PC-3 (cell line): ENCODE results near the gene ARVCF. TPM values are rescaled to one million over a fixed set of nuclear protein-coding genes. Genes with fewer than 3 reads are reported as not detected.

Experiments
- ATAC-seq: fragments of 200-7000 bp; cut with Tn5 transposase; 2 replicates; pipeline ENCODE4 v1.9.1; 2020; ENCODE audit warnings: mild to moderate bottlenecking, moderate library complexity
- BruUV-seq: library from RNA; stranded (reverse); fragments of 400-500 nt; replicated peaks from 2 replicates; lab custom pipeline; 2021; lab: Mats Ljungman, UMichigan
- CTCF ChIA-PET: fragments of 300-600 bp; sonication (Branson Sonifier 250); formaldehyde crosslinking; loops from one replicate; lab custom pipeline; 2022; ENCODE audit warnings: antibody characterized with exemption; lab: Charles Lee
- POLR2A ChIA-PET: fragments of 300-600 bp; sonication (Branson Sonifier 250); formaldehyde crosslinking; loops from one replicate; lab custom pipeline; 2022; ENCODE audit warnings: antibody characterized with exemption; ENCODE audit not compliant: unreplicated experiment; lab: Charles Lee
- DNase-seq: peaks from one replicate; pipeline ENCODE4 v3.0.0-alpha.2; 2015
- H2AFZ ChIP-seq: fragments of 300-600 bp; sonication (generic); 2 replicates; pipeline ENCODE4 v1.6.0; 2016; ENCODE audit warnings: antibody characterized with exemption, low read length
- H3F3A ChIP-seq: fragments of 300-600 bp; sonication (generic); one replicate; pipeline ENCODE4 v1.6.0; 2017; ENCODE audit warnings: antibody characterized with exemption, low read length, control low read depth, mild to moderate bottlenecking; ENCODE audit not compliant: unreplicated experiment
- H3K27ac ChIP-seq: fragments of 300-600 bp; sonication (generic); 2 replicates; pipeline ENCODE4 v1.5.1; 2016; ENCODE audit warnings: mild to moderate bottlenecking, low read length
- H3K27me3 ChIP-seq: fragments of 300-600 bp; sonication (generic); 2 replicates; pipeline ENCODE4 v1.6.1; 2016; ENCODE audit warnings: low read length, mixed read lengths
- H3K36me3 ChIP-seq: fragments of 300-600 bp; sonication (generic); 2 replicates; pipeline ENCODE4 v1.6.1; 2016; ENCODE audit warnings: low read depth, mixed run types, low read length, mixed read lengths
- H3K4me1 ChIP-seq: fragments of 300-600 bp; sonication (generic); 2 replicates; pipeline ENCODE4 v1.5.1; 2016; ENCODE audit warnings: low read length; ENCODE audit not compliant: insufficient read depth
- H3K4me2 ChIP-seq: fragments of 300-600 bp; sonication (generic); 2 replicates; pipeline ENCODE4 v1.6.0; 2016; ENCODE audit warnings: low read length
- H3K4me3 ChIP-seq: fragments of 300-600 bp; sonication (generic); 2 replicates; pipeline ENCODE4 v1.5.1; 2016; ENCODE audit warnings: mild to moderate bottlenecking, low read length, mixed read lengths
- H3K79me2 ChIP-seq: fragments of 300-600 bp; sonication (generic); 2 replicates; pipeline ENCODE4 v1.6.1; 2017; ENCODE audit warnings: low read length, mixed read lengths
- H3K9ac ChIP-seq: fragments of 300-600 bp; sonication (generic); 2 replicates; pipeline ENCODE4 v1.6.0; 2016; ENCODE audit warnings: mild to moderate bottlenecking, low read length
- H3K9me2 ChIP-seq: fragments of 300-600 bp; sonication (generic); replicated peaks from 2 replicates; pipeline ENCODE4 v1.6.1; 2016; ENCODE audit warnings: mixed run types, low read length, mixed read lengths
- H3K9me3 ChIP-seq: fragments of 300-600 bp; sonication (generic); 2 replicates; pipeline ENCODE4 v1.6.1; 2016; ENCODE audit warnings: low read length, mixed read lengths
- H4K20me1 ChIP-seq: fragments of 300-600 bp; sonication (generic); 2 replicates; pipeline ENCODE4 v1.6.1; 2016; ENCODE audit warnings: low read length, mixed read lengths
- EZH2 ChIP-seq: fragments of 300-600 bp; sonication (generic); IDR thresholded peaks from one replicate; pipeline ENCODE4 v1.6.1; 2017; ENCODE audit warnings: antibody characterized with exemption, mild to moderate bottlenecking, low read length; ENCODE audit not compliant: unreplicated experiment
- EZH2phosphoT487 ChIP-seq: fragments of 300-600 bp; sonication (generic); IDR thresholded peaks from 2 replicates; pipeline ENCODE4 v1.6.1; 2018; ENCODE audit warnings: mild to moderate bottlenecking, antibody characterized with exemption, low read length, borderline replicate concordance
- intact Hi-C: fragments of 100-400 bp; cut with micrococcal nuclease; formaldehyde crosslinking; loops from 2 replicates; pipeline ENCODE4 v1.9.0; 2023
- total RNA-seq: library from RNA; depleted of rRNA; stranded (reverse); fragments of >200 nt; gene quantifications from 2 replicates; pipeline ENCODE4 v1.2.3, GENCODE V29; 2014
- TF ChIP-seq, protein P1 (sequence below): fragments of 300-600 bp; sonication (generic); conservative IDR thresholded peaks from 2 replicates; pipeline ENCODE4 v1.5.1; 2017; ENCODE audit warnings: antibody characterized with exemption, low read depth, mild to moderate bottlenecking, low read length

ARVCF gene
- total RNA-seq, 1 experiment from 2014 or later: 20.0 TPM

- ATAC-seq (no peak), DNase-seq (no peak)
- CTCF ChIA-PET: no interaction called here
- Histone ChIP-seq H3K36me3 (no peaks in the 10 kb centered on the region), H3K9ac (no peak overlapping the region), H3K27ac (no peak overlapping the region), H3K27me3 (no peaks in the 10 kb centered on the region), H3K4me1 (peaks cover 13% of the 10 kb centered on the region), H3K4me3 (no peak overlapping the region), H3F3A (no peaks in the 10 kb centered on the region), H3K9me3 (no peaks in the 10 kb centered on the region), H3K4me2 (no peak overlapping the region), H3K9me2 (no peaks in the 10 kb centered on the region), H4K20me1 (no peaks in the 10 kb centered on the region), H3K79me2 (no peaks in the 10 kb centered on the region), H2AFZ (no peak overlapping the region)
- intact Hi-C loops: no loop called here
- TF ChIP-seq EZH2: no peak
- no peak for TF ChIP-seq EZH2phosphoT487
- TF ChIP-seq, protein P1, sequence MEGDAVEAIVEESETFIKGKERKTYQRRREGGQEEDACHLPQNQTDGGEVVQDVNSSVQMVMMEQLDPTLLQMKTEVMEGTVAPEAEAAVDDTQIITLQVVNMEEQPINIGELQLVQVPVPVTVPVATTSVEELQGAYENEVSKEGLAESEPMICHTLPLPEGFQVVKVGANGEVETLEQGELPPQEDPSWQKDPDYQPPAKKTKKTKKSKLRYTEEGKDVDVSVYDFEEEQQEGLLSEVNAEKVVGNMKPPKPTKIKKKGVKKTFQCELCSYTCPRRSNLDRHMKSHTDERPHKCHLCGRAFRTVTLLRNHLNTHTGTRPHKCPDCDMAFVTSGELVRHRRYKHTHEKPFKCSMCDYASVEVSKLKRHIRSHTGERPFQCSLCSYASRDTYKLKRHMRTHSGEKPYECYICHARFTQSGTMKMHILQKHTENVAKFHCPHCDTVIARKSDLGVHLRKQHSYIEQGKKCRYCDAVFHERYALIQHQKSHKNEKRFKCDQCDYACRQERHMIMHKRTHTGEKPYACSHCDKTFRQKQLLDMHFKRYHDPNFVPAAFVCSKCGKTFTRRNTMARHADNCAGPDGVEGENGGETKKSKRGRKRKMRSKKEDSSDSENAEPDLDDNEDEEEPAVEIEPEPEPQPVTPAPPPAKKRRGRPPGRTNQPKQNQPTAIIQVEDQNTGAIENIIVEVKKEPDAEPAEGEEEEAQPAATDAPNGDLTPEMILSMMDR: no peak
- BruUV-seq: no TSS peak
- POLR2A ChIA-PET: no interaction called here
Measured at GRCh38 chr22:19980766-19981165, 35.9 kb downstream of the ARVCF start.

DNA sequence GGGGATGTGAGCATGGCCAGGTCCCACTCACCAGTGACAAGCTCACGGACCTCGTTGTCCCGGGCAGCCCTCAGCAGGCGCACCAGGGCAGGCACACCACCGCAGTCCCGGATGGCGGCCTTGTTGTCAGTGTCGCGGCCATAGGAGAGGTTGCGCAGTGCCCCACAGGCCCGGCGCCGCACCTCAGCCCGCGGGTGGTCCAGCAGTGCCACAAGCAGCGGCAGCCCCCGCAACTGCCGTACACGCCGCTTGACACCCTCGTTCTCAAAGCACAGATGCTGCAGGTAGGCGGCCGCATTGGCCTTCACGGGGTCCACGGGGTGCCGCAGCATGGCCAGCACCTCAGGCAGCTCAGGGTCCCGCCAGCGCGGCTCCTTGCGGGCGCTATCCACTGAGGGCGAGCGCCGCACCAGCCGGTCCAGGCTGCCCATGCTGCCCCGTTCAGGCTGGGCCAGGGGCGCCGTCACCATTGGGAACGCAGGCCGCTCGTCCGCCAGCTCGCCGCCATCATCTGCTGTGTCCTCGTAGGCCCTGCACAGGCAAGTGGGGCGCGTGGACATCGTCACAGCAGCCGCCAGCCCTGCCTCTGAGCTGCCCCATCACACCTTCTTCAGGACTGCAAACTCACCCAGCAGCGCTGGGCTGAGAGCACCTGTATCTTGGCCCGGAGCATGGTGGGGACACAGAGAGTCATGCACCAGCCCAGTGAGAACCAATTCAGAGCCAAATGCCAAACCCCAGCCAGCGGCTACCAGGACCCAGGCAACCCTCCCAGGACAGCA lies 36.7 kb downstream of the ARVCF start:
- Histone ChIP-seq H3K4me1 (peaks cover 19% of the 10 kb centered on the region), H3K27ac (no peak overlapping the region), H4K20me1 (no peaks in the 10 kb centered on the region), H3K9ac (no peak overlapping the region), H3K36me3 (no peaks in the 10 kb centered on the region), H3K9me3 (no peaks in the 10 kb centered on the region), H3K79me2 (no peaks in the 10 kb centered on the region), H3K9me2 (no peaks in the 10 kb centered on the region), H3K4me3 (no peak overlapping the region), H3K4me2 (no peak overlapping the region), H3K27me3 (no peaks in the 10 kb centered on the region), H2AFZ (no peak overlapping the region), H3F3A (no peaks in the 10 kb centered on the region)
- BruUV-seq: no TSS peak
- POLR2A ChIA-PET: no interaction called here
- intact Hi-C loops: no loop called here
- DNase-seq (no peak), ATAC-seq (no peak)
- CTCF ChIA-PET: no interaction called here
- TF ChIP-seq, protein P1: no peak
- TF ChIP-seq EZH2phosphoT487 (no peak), EZH2 (no peak)

DNA sequence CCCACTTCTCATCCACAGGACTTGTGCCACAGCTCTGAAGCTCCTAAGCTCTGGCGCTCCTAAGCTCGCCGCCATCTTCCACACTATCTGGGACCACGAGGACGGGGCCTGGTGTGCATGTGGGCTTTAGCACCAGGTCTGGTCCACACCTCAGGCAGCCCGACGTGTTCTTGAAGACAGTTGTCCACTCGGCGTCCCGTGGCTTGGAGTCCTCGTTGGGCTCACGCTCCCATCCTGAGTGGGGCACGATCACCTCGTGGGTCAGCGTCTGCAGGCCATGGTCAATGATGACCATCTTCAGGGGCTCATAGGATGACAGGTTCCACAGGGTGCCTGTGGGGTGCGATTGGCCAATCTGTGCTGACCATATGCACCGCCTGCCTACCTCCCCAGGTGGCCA lies 37.9 kb downstream of the ARVCF start:
- H3K9ac ChIP-seq: no peak overlapping the region
- no peak for DNase-seq
- no peak overlapping the region for H3K4me2 ChIP-seq
- no peaks in the 10 kb centered on the region for H3K9me3 ChIP-seq
- no peaks in the 10 kb centered on the region for H3K79me2 ChIP-seq
- no peak overlapping the region for H3K4me3 ChIP-seq
- POLR2A ChIA-PET: no interaction called here
- no peaks in the 10 kb centered on the region for H3K9me2 ChIP-seq
- CTCF ChIA-PET: no interaction called here
- H3F3A ChIP-seq: no peaks in the 10 kb centered on the region
- intact Hi-C loops: no loop called here
- TF ChIP-seq, protein P1: no peak
- TF ChIP-seq EZH2phosphoT487: no peak
- no peak for TF ChIP-seq EZH2
- no peaks in the 10 kb centered on the region for H4K20me1 ChIP-seq
- H3K27ac ChIP-seq: no peak overlapping the region
- no TSS peak for BruUV-seq
- H3K4me1 ChIP-seq: peaks cover 9% of the 10 kb centered on the region; the same call in 1 of the 2 replicates
- no peaks in the 10 kb centered on the region for H3K36me3 ChIP-seq
- H3K27me3 ChIP-seq: no peaks in the 10 kb centered on the region
- no peak for ATAC-seq
- no peak overlapping the region for H2AFZ ChIP-seq
